GM23338 (cell line): ENCODE results near the gene TAAR6. TPM values are rescaled to one million over a fixed set of nuclear protein-coding genes. Genes with fewer than 3 reads are reported as not detected.

Experiments
- ATAC-seq: fragments of 200-7000 bp; cut with Tn5 transposase; 3 replicates; pipeline ENCODE4 v1.9.1; 2020
- DNase-seq: peaks from one replicate; pipeline ENCODE4 v3.0.0-alpha.2; 2015; ENCODE audit warnings: low spot score
- H2AFZ ChIP-seq: fragments of 200-600 bp; sonication (generic); 2 replicates; pipeline ENCODE4 v1.8.0; 2016; ENCODE audit warnings: antibody characterized with exemption, mild to moderate bottlenecking, moderate library complexity
- H3F3A ChIP-seq: fragments of 200-600 bp; sonication (generic); replicated peaks from 2 replicates; pipeline ENCODE4 v1.8.0; 2017; ENCODE audit warnings: antibody characterized with exemption, mixed run types, low read depth
- H3K27ac ChIP-seq: fragments of 200-600 bp; sonication (generic); 2 replicates; pipeline ENCODE4 v1.6.1; 2016; ENCODE audit warnings: low read depth
- H3K27me3 ChIP-seq: fragments of 200-600 bp; sonication (generic); 2 replicates; pipeline ENCODE4 v1.8.0; 2016; ENCODE audit warnings: mild to moderate bottlenecking, mixed run types, moderate library complexity; ENCODE audit not compliant: insufficient read depth
- H3K36me3 ChIP-seq: fragments of 200-600 bp; sonication (generic); 2 replicates; pipeline ENCODE4 v1.8.0; 2016; ENCODE audit warnings: mild to moderate bottlenecking; ENCODE audit not compliant: insufficient read depth
- H3K4me1 ChIP-seq: fragments of 200-600 bp; sonication (generic); 2 replicates; pipeline ENCODE4 v1.8.0; 2016; ENCODE audit warnings: mild to moderate bottlenecking, moderate library complexity; ENCODE audit not compliant: insufficient read depth
- H3K4me2 ChIP-seq: fragments of 200-600 bp; sonication (generic); 2 replicates; pipeline ENCODE4 v1.7.1; 2017; ENCODE audit warnings: mixed run types
- H3K4me3 ChIP-seq: fragments of 200-600 bp; sonication (generic); 2 replicates; pipeline ENCODE4 v1.6.1; 2016; ENCODE audit warnings: mixed run types
- H3K79me2 ChIP-seq: fragments of 200-600 bp; sonication (generic); replicated peaks from 2 replicates; pipeline ENCODE4 v1.8.0; 2017; ENCODE audit warnings: mild to moderate bottlenecking; ENCODE audit not compliant: insufficient read depth
- H3K9me2 ChIP-seq: fragments of 200-600 bp; sonication (generic); 2 replicates; pipeline ENCODE4 v1.8.0; 2017; ENCODE audit not compliant: insufficient read depth
- H4K20me1 ChIP-seq: fragments of 200-600 bp; sonication (generic); replicated peaks from 2 replicates; pipeline ENCODE4 v1.8.0; 2017; ENCODE audit warnings: mild to moderate bottlenecking; ENCODE audit not compliant: insufficient read depth
- H3K27ac Mint-ChIP-seq: 2 replicates; pipeline ENCODE4 v1.8.0; 2020; ENCODE audit warnings: inconsistent platforms, mild to moderate bottlenecking, moderate library complexity, mixed read lengths
- H3K27me3 Mint-ChIP-seq: 3 replicates; pipeline ENCODE4 v1.8.0; 2022; ENCODE audit warnings: low read depth, mild to moderate bottlenecking, moderate library complexity, mixed read lengths, inconsistent platforms; ENCODE audit not compliant: insufficient read depth, poor library complexity
- H3K36me3 Mint-ChIP-seq: 3 replicates; pipeline ENCODE4 v1.8.0; 2021; ENCODE audit warnings: low read depth, mild to moderate bottlenecking, inconsistent platforms, moderate library complexity, mixed read lengths
- H3K4me1 Mint-ChIP-seq: 3 replicates; pipeline ENCODE4 v1.8.0; 2020; ENCODE audit warnings: mild to moderate bottlenecking, inconsistent platforms, mixed read lengths
- H3K4me3 Mint-ChIP-seq: 3 replicates; pipeline ENCODE4 v1.8.0; 2021; ENCODE audit warnings: moderate library complexity, mild to moderate bottlenecking, inconsistent platforms, mixed read lengths
- H3K9me3 Mint-ChIP-seq: 3 replicates; pipeline ENCODE4 v1.8.0; 2020; ENCODE audit warnings: moderate library complexity, mild to moderate bottlenecking, inconsistent platforms, mixed read lengths
- CREB1 ChIP-seq: fragments of 250-450 bp; sonication (Bioruptor Pico); IDR thresholded peaks from 2 replicates; pipeline ENCODE4 v1.5.0; 2020; ENCODE audit warnings: low read depth, mild to moderate bottlenecking, moderate library complexity
- CTCF ChIP-seq, 2 experiments: fragments of 200-600 bp in 1 of 2; sonication (generic) in 1 of 2; conservative IDR thresholded peaks; 2 replicates each; pipeline versions ENCODE4 v1.5.1 to v1.6.1; 2016 to 2017; ENCODE audit warnings: antibody characterized with exemption in 2 of 2, low read depth in 2 of 2, mild to moderate bottlenecking in 2 of 2, moderate library complexity in 1 of 2
- ETS1 ChIP-seq: IDR thresholded peaks from 2 replicates; pipeline ENCODE4 v1.6.1; 2016; ENCODE audit warnings: antibody characterized with exemption
- EZH2 ChIP-seq: fragments of 200-600 bp; sonication (generic); IDR thresholded peaks from one replicate; pipeline ENCODE4 v1.8.0; 2017; ENCODE audit warnings: antibody characterized with exemption, mild to moderate bottlenecking, low read depth; ENCODE audit not compliant: unreplicated experiment
- EZH2phosphoT487 ChIP-seq: fragments of 200-600 bp; sonication (generic); IDR thresholded peaks from one replicate; pipeline ENCODE4 v1.8.1; 2018; ENCODE audit warnings: antibody characterized with exemption; ENCODE audit not compliant: unreplicated experiment
- NANOG ChIP-seq: IDR thresholded peaks from 2 replicates; pipeline ENCODE4 v1.6.1; 2016; ENCODE audit warnings: antibody characterized with exemption, borderline replicate concordance
- POLR2AphosphoS5 ChIP-seq: IDR thresholded peaks from 2 replicates; pipeline ENCODE4 v1.6.1; 2016; ENCODE audit warnings: antibody characterized with exemption, low read depth
- STAT1 ChIP-seq: IDR thresholded peaks from one replicate; pipeline ENCODE4 v1.6.1; 2016; ENCODE audit warnings: antibody characterized with exemption; ENCODE audit not compliant: unreplicated experiment
- ZNF114 ChIP-seq: fragments of 250-450 bp; sonication (Bioruptor Pico); IDR thresholded peaks from 2 replicates; pipeline ENCODE4 v1.5.0; 2020; ENCODE audit warnings: mild to moderate bottlenecking, moderate library complexity
- ZNF331 ChIP-seq: fragments of 250-450 bp; sonication (Bioruptor Pico); IDR thresholded peaks from 2 replicates; pipeline ENCODE4 v1.5.0; 2020; ENCODE audit warnings: low read depth, mild to moderate bottlenecking, moderate library complexity
- polyA plus RNA-seq: library from polyadenylated mRNA; unstranded; fragments of >200 nt; fragmentation: Nextera tagmentation; extraction: Ambion mirVana; gene quantifications from 2 replicates; pipeline ENCODE4 v1.2.1, GENCODE V29; 2016
- total RNA-seq: library from RNA; depleted of rRNA; stranded (reverse); fragments of >200 nt; shearing (Covaris generic); gene quantifications from 2 replicates; pipeline ENCODE4 v1.2.3, GENCODE V29; 2014

The TAAR6 gene
- total and polyA plus RNA-seq, 2 experiments from 2014 or later: not detected

- Mint-ChIP-seq H3K9me3 (no peaks in the 10 kb centered on the region), H3K4me1 (peaks cover 10% of the 10 kb centered on the region), H3K4me3 (no peak overlapping the region), H3K27ac (no peak overlapping the region), H3K27me3 (peaks cover 2% of the 10 kb centered on the region), H3K36me3 (no peaks in the 10 kb centered on the region)
- Histone ChIP-seq H3K4me3 (no peak overlapping the region), H3K9me2 (peaks cover 6% of the 10 kb centered on the region; the same call in 1 of the 2 replicates), H3F3A (no peaks in the 10 kb centered on the region), H3K36me3 (no peaks in the 10 kb centered on the region), H3K4me1 (no peaks in the 10 kb centered on the region), H2AFZ (no peak overlapping the region), H3K79me2 (no peaks in the 10 kb centered on the region), H3K27ac (no peak overlapping the region), H3K4me2 (no peak overlapping the region), H3K27me3 (no peaks in the 10 kb centered on the region), H4K20me1 (no peaks in the 10 kb centered on the region)
- ATAC-seq (no peak), DNase-seq (no peak)
- no peak for TF ChIP-seq EZH2
- TF ChIP-seq ETS1: no peak
- no peak for TF ChIP-seq STAT1
- no peak for TF ChIP-seq NANOG
- TF ChIP-seq ZNF114 (CRISPR knock-in tag): no peak
- no peak for TF ChIP-seq CTCF (conservative IDR thresholded peaks at IDR 0.05; ENCODE audit: low read depth in 2 of 2)
Measured at GRCh38 chr6:132584698-132585097, 14.6 kb downstream of the TAAR6 start.

- TF ChIP-seq ZNF331 (no peak), NANOG (no peak)
- Mint-ChIP-seq H3K36me3 (no peaks in the 10 kb centered on the region), H3K4me1 (peaks cover 6% of the 10 kb centered on the region), H3K9me3 (no peaks in the 10 kb centered on the region), H3K27me3 (peaks cover 2% of the 10 kb centered on the region), H3K27ac (no peak overlapping the region), H3K4me3 (no peak overlapping the region)
- H3F3A ChIP-seq: no peaks in the 10 kb centered on the region
- H3K9me2 ChIP-seq: no peaks in the 10 kb centered on the region
- H3K36me3 ChIP-seq: no peaks in the 10 kb centered on the region
- H3K27me3 ChIP-seq: no peaks in the 10 kb centered on the region
- no peak overlapping the region for H3K4me3 ChIP-seq
- no peak for ATAC-seq
- no peak overlapping the region for H3K4me2 ChIP-seq
- no peaks in the 10 kb centered on the region for H3K79me2 ChIP-seq
- H3K27ac ChIP-seq: no peak overlapping the region
- DNase-seq: no peak
- no peaks in the 10 kb centered on the region for H4K20me1 ChIP-seq
- H3K4me1 ChIP-seq: no peaks in the 10 kb centered on the region
- H2AFZ ChIP-seq: no peak overlapping the region
Measured at GRCh38 chr6:132587424-132587823, 17.3 kb downstream of the TAAR6 start.

- H3K9me2 ChIP-seq: no peaks in the 10 kb centered on the region
- H3K27ac ChIP-seq: no peak within 1 kb of the TSS
- ATAC-seq (no peak), DNase-seq (no peak)
- no peaks in the 10 kb centered on the region for H3K79me2 ChIP-seq
- H2AFZ ChIP-seq: no peak within 1 kb of the TSS
- H3K4me1 ChIP-seq: no peaks in the 10 kb centered on the region
- H3K27me3 Mint-ChIP-seq: peaks cover 2% of the 10 kb centered on the region
- H3K9me3 Mint-ChIP-seq: no peaks in the 10 kb centered on the region
- no peak within 1 kb of the TSS for H3K27ac Mint-ChIP-seq
- no peaks in the 10 kb centered on the region for H3K27me3 ChIP-seq
- no peaks in the 10 kb centered on the region for H3F3A ChIP-seq
- no peaks in the 10 kb centered on the region for H3K36me3 ChIP-seq
- no peak within 1 kb of the TSS for H3K4me3 ChIP-seq
- H4K20me1 ChIP-seq: no peaks in the 10 kb centered on the region
- H3K36me3 Mint-ChIP-seq: no peaks in the 10 kb centered on the region
- no peaks in the 10 kb centered on the region for H3K4me1 Mint-ChIP-seq
- no peak within 1 kb of the TSS for H3K4me2 ChIP-seq
- no peak within 1 kb of the TSS for H3K4me3 Mint-ChIP-seq
- no peak for TF ChIP-seq EZH2phosphoT487
- no peak for TF ChIP-seq ZNF331
- no peak for TF ChIP-seq EZH2
- TF ChIP-seq POLR2AphosphoS5: no peak
- TF ChIP-seq STAT1: no peak
- no peak for TF ChIP-seq NANOG
- no peak for TF ChIP-seq ZNF114 (CRISPR knock-in tag)
- TF ChIP-seq ETS1: no peak
- no peak for TF ChIP-seq CTCF (conservative IDR thresholded peaks at IDR 0.05; ENCODE audit: low read depth in 2 of 2)
- TF ChIP-seq CREB1 (CRISPR knock-in tag): no peak
Measured at GRCh38 chr6:132589454-132589853, 19.3 kb downstream of the TAAR6 start, which contains the start of gene TAAR5. Gene TAAR5 (minus strand): TSS chr6:132589741. CDS start chr6:132589686, 55 bp downstream.
